Ovary (tissue), 9 donors: ENCODE measurements around the gene CDYL2. TPM values are rescaled to one million over a fixed set of nuclear protein-coding genes. Genes with fewer than 3 reads are reported as not detected.

Source experiments
- DNase-seq, 5 donors: peaks; one replicate each; pipeline ENCODE4 v3.0.0-alpha.2; 2019 to 2020
- H3K27ac ChIP-seq, 2 donors: fragments of 200-600 bp; one replicate each; pipeline versions ENCODE4 v1.5.1 to v1.8.0; 2019 to 2022
- H3K27me3 ChIP-seq: fragments of 200-600 bp; one replicate; pipeline ENCODE4 v1.8.0; 2022
- H3K36me3 ChIP-seq: fragments of 200-600 bp; sonication (generic); one replicate; pipeline ENCODE4 v1.5.1; 2019
- H3K4me1 ChIP-seq: one replicate; pipeline ENCODE4 v1.8.1; 2013; ENCODE audit warnings: mild to moderate bottlenecking, moderate library complexity; ENCODE audit not compliant: insufficient read depth
- H3K4me3 ChIP-seq: fragments of 200-600 bp; sonication (generic); one replicate; pipeline ENCODE4 v1.5.1; 2017
- H3K9me3 ChIP-seq, 2 donors: fragments of 200-600 bp in 1 of 2; sonication (generic) in 1 of 2; one replicate each; pipeline versions ENCODE4 v1.5.1 to v1.8.1; 2013 to 2019; ENCODE audit warnings: mild to moderate bottlenecking in 1 of 2, moderate library complexity in 1 of 2
- CTCF ChIP-seq, 3 donors: fragments of 450-650 bp in 2 of 3; fragments of 200-600 bp in 1 of 3; IDR thresholded peaks; one replicate each; pipeline versions ENCODE4 v1.5.1 to v1.8.0; 2016 to 2022; ENCODE audit warnings: antibody characterized with exemption in 3 of 3, mild to moderate bottlenecking in 1 of 3
- EP300 ChIP-seq: sonication (generic); formaldehyde crosslinking; IDR thresholded peaks from one replicate; pipeline ENCODE4 v1.6.1; 2017; ENCODE audit warnings: antibody characterized with exemption
- POLR2A ChIP-seq: fragments of 450-650 bp; IDR thresholded peaks from one replicate; pipeline ENCODE4 v1.6.1; 2017; ENCODE audit warnings: antibody characterized with exemption, mild to moderate bottlenecking, moderate library complexity
- WGBS, 3 donors: extraction: QIAGEN DNeasy Blood & Tissue Kit in 1 of 3; methylation state at CpG; one replicate each; pipeline versions ENCODE4 v1.1.5 to v1.1.7; 2013 to 2017; 5-methylcytosine and 5-hydroxymethylcytosine counted together
- intact Hi-C, 4 donors: fragments of 100-400 bp; cut with DNase I; formaldehyde crosslinking; loops; one replicate each; pipeline versions ENCODE4 v1.11.0 to v1.15.1; 2022 to 2023
- polyA plus RNA-seq, 2 donors: library from polyadenylated mRNA; stranded (reverse); fragments of 200-250 nt in 1 of 2; fragments of 350-450 nt in 1 of 2; fragmentation: Illumina TruSeq in 1 of 2; extraction: RNeasy Lipid Tissue Mini Kit (QIAGEN cat#74804) in 1 of 2; gene quantifications; one replicate each; pipeline ENCODE4 v1.2.3, GENCODE V29; 2013 to 2014
- total RNA-seq, 7 donors: library from RNA; depleted of rRNA in 2 of 7; stranded (reverse); fragments of >200 nt in 2 of 7; fragmentation: NEBNext Ultra II Directional in 3 of 7; extraction: Animal tissue kit (Norgen Biotek cat#: 25700) in 3 of 7; gene quantifications; one replicate each; pipeline versions ENCODE4 v1.1.0 to v1.2.4, GENCODE V29; 2016 to 2023
- donor health status: DM: no; HTN: no; CAD: no; lungs with moderate emphysema.
- donor health status: DM: no; HTN: no; CAD: no.
- donor health status: Bipolar disorder and iron deficiency.
- donor health status: DM: yes; HTN: yes; CAD: no.
- donor health status: DM: no; HTN: no; CAD: no.
- donor health status: DM: yes; HTN: yes; CAD: no.

The CDYL2 gene
- total and polyA plus RNA-seq, 9 donors = 0.48 to 4.4 (median 1.8) TPM

GRCh38 chr16:80667251-80667560 is 137.2 kb downstream of the CDYL2 start:
- intact Hi-C loops = no loop called here
- H3K27me3 ChIP-seq = no peaks in the 10 kb centered on the region
- H3K36me3 ChIP-seq = no peaks in the 10 kb centered on the region
- H3K27ac ChIP-seq = no peak overlapping the region
- no peak for DNase-seq
- WGBS, 3 donors = 62 to 69% (median 68%) methylated on average over 4 of the region's 4 CpGs
- no peak overlapping the region for H3K4me3 ChIP-seq
- no peaks in the 10 kb centered on the region for H3K4me1 ChIP-seq
- TF ChIP-seq EP300 (no peak), CTCF (IDR thresholded peaks at IDR 0.05) (no peak), POLR2A (no peak)
- H3K9me3 ChIP-seq = no peaks in the 10 kb centered on the region

- Histone ChIP-seq H3K36me3 (no peaks in the 10 kb centered on the region), H3K27me3 (no peaks in the 10 kb centered on the region), H3K4me3 (no peak overlapping the region), H3K4me1 (no peaks in the 10 kb centered on the region), H3K27ac (no peak overlapping the region), H3K9me3 (no peaks in the 10 kb centered on the region)
- intact Hi-C loops = no loop called here
- TF ChIP-seq POLR2A (no peak), CTCF (IDR thresholded peaks at IDR 0.05) (no peak), EP300 (no peak)
- 69 to 71% (median 70%) methylated on average over 15 of the region's 15 CpGs for WGBS, 3 donors
- no peak for DNase-seq
Measured at GRCh38 chr16:80666378-80667250, 137.8 kb downstream of the CDYL2 start.

- Histone ChIP-seq H3K4me3 (no peak overlapping the region), H3K27ac (no peak overlapping the region), H3K36me3 (no peaks in the 10 kb centered on the region), H3K27me3 (no peaks in the 10 kb centered on the region), H3K9me3 (no peaks in the 10 kb centered on the region), H3K4me1 (no peaks in the 10 kb centered on the region)
- no peak for DNase-seq
- TF ChIP-seq POLR2A = no peak
- TF ChIP-seq CTCF (IDR thresholded peaks at IDR 0.05) = no peak
- intact Hi-C loops = no loop called here
- WGBS, 3 donors = 91 to 92% (median 92%) methylated on average over 4 of the region's 4 CpGs
Measured at GRCh38 chr16:80665356-80665755, 139.0 kb downstream of the CDYL2 start.

GRCh38 chr16:80664786-80665185 is 139.6 kb downstream of the CDYL2 start:
- no peaks in the 10 kb centered on the region for H3K9me3 ChIP-seq
- TF ChIP-seq POLR2A (no peak), CTCF (IDR thresholded peaks at IDR 0.05) (no peak), EP300 (no peak)
- no peak overlapping the region for H3K27ac ChIP-seq
- 61 to 76% (median 74%) methylated on average over 2 of the region's 2 CpGs for WGBS, 3 donors
- intact Hi-C loops = no loop called here
- H3K4me1 ChIP-seq = no peaks in the 10 kb centered on the region
- DNase-seq = no peak
- H3K4me3 ChIP-seq = no peak overlapping the region
- H3K27me3 ChIP-seq = no peaks in the 10 kb centered on the region
- no peaks in the 10 kb centered on the region for H3K36me3 ChIP-seq
